HCT116 (cell line): Measurements from ENCODE around the gene RBM19. TPM values are rescaled to one million over a fixed set of nuclear protein-coding genes. Genes with fewer than 3 reads are reported as not detected.

Experiments
- ATAC-seq: fragments of 200-7000 bp; cut with Tn5 transposase; 2 replicates; pipeline ENCODE4 v1.9.1; 2020; ENCODE audit warnings: mild to moderate bottlenecking, moderate library complexity
- BruUV-seq: library from RNA; stranded (reverse); fragments of 400-500 nt; replicated peaks from 2 replicates; lab custom pipeline; 2021; lab: Mats Ljungman, UMichigan
- CTCF ChIA-PET: fragments of 300-600 bp; sonication (Branson Sonifier 250); formaldehyde crosslinking; loops from one replicate; lab custom pipeline; 2021; ENCODE audit warnings: antibody characterized with exemption; lab: Charles Lee
- POLR2A ChIA-PET: fragments of 300-600, 350-600 bp; sonication (Branson Sonifier 250); formaldehyde crosslinking; loops from one replicate; lab custom pipeline; 2021; ENCODE audit warnings: antibody characterized with exemption; lab: Charles Lee
- RAD21 ChIA-PET, 2 experiments: fragments of 300-600 bp; sonication (Branson Sonifier 250); formaldehyde crosslinking; loops; one replicate each; lab custom pipeline; 2023; ENCODE audit warnings: low total read pairs in 2 of 2; ENCODE audit not compliant: uncharacterized antibody in 2 of 2, unreplicated experiment in 2 of 2, low non-redundant PET in 1 of 2; lab: Charles Lee
- DNase-seq: peaks from one replicate; pipeline ENCODE4 v3.0.0-alpha.2; 2010; ENCODE audit warnings: low read depth, low spot score
- H2AFZ ChIP-seq: fragments of 200-600 bp; shearing (Covaris generic), sonication (generic); 2 replicates; pipeline ENCODE4 v1.6.1; 2017; ENCODE audit warnings: low read depth, mixed run types, mixed read lengths, antibody characterized with exemption, low read length; ENCODE audit not compliant: poor library complexity, severe bottlenecking
- H3K27ac ChIP-seq: 2 replicates; pipeline ENCODE4 v1.5.1; 2012; ENCODE audit warnings: low read depth, low read length
- H3K27me3 ChIP-seq: fragments of 200-600 bp; sonication (generic); 2 replicates; pipeline ENCODE4 v1.6.1; 2016; ENCODE audit warnings: mixed run types, low read length, mixed read lengths; ENCODE audit not compliant: insufficient read depth
- H3K36me3 ChIP-seq, 2 experiments: fragments of 200-500 bp in 1 of 2; fragments of 200-600 bp in 1 of 2; sonication (Bioruptor generic) in 1 of 2; sonication (generic) in 1 of 2; 2 replicates each; pipeline versions ENCODE4 v1.5.1 to v1.6.1; 2014 to 2016; ENCODE audit warnings: low read length in 2 of 2, inconsistent platforms in 1 of 2, mixed read lengths in 1 of 2, mixed run types in 1 of 2; ENCODE audit not compliant: insufficient read depth in 2 of 2, control insufficient read depth in 1 of 2
- H3K4me1 ChIP-seq, 2 experiments: fragments of 200-600 bp in 1 of 2; sonication (generic) in 1 of 2; 2 replicates each; pipeline versions ENCODE4 v1.5.1 to v1.6.1; 2012 to 2017; ENCODE audit warnings: low read length in 2 of 2, inconsistent platforms in 1 of 2, mild to moderate bottlenecking in 1 of 2, mixed read lengths in 1 of 2, mixed run types in 1 of 2, moderate library complexity in 1 of 2; ENCODE audit not compliant: insufficient read depth in 2 of 2, control insufficient read depth in 1 of 2
- H3K4me2 ChIP-seq: fragments of 200-600 bp; sonication (generic); 2 replicates; pipeline ENCODE4 v1.6.1; 2017; ENCODE audit warnings: mixed run types, low read length, mixed read lengths
- H3K4me3 ChIP-seq, 2 experiments: fragments of 200-600 bp in 1 of 2; sonication (generic) in 1 of 2; replicated peaks in 1 of 2; 2 replicates each; pipeline ENCODE4 v1.5.1; 2011 to 2016; ENCODE audit warnings: low read length in 2 of 2, control low read depth in 1 of 2, low read depth in 1 of 2, mild to moderate bottlenecking in 1 of 2, mixed read lengths in 1 of 2, mixed run types in 1 of 2
- H3K79me2 ChIP-seq: fragments of 200-600 bp; sonication (generic); 2 replicates; pipeline ENCODE4 v1.6.1; 2017; ENCODE audit warnings: mild to moderate bottlenecking, mixed run types, low read length, moderate library complexity, mixed read lengths; ENCODE audit not compliant: insufficient read depth
- H3K9ac ChIP-seq: fragments of 200-600 bp; sonication (generic); 2 replicates; pipeline ENCODE4 v1.6.1; 2016; ENCODE audit warnings: low read length, mixed read lengths
- H3K9me2 ChIP-seq: fragments of 200-600 bp; sonication (generic), shearing (Covaris generic); 2 replicates; pipeline ENCODE4 v1.6.1; 2017; ENCODE audit warnings: mixed run types, mild to moderate bottlenecking, moderate library complexity; ENCODE audit not compliant: insufficient read depth
- H3K9me3 ChIP-seq, 2 experiments: fragments of 200-500 bp in 1 of 2; fragments of 200-600 bp in 1 of 2; sonication (Bioruptor generic) in 1 of 2; sonication (generic) in 1 of 2; 2 replicates each; pipeline ENCODE4 v1.6.1; 2014 to 2017; ENCODE audit warnings: low read length in 2 of 2, mixed read lengths in 2 of 2, inconsistent platforms in 1 of 2, low read depth in 1 of 2, mild to moderate bottlenecking in 1 of 2, mixed run types in 1 of 2, moderate library complexity in 1 of 2; ENCODE audit not compliant: control insufficient read depth in 1 of 2, insufficient read depth in 1 of 2
- H4K20me1 ChIP-seq: fragments of 200-600 bp; sonication (generic), shearing (Covaris generic); 2 replicates; pipeline ENCODE4 v1.6.1; 2017; ENCODE audit warnings: mixed run types, mild to moderate bottlenecking, moderate library complexity; ENCODE audit not compliant: insufficient read depth
- ELF1 ChIP-seq: IDR thresholded peaks from 2 replicates; pipeline ENCODE4 v1.6.1; 2012; ENCODE audit warnings: low read depth, borderline replicate concordance
- EZH2 ChIP-seq: fragments of 200-600 bp; sonication (generic); IDR thresholded peaks from 2 replicates; pipeline ENCODE4 v1.6.1; 2017; ENCODE audit warnings: antibody characterized with exemption, mixed run types
- EZH2phosphoT487 ChIP-seq: fragments of 200-600 bp; IDR thresholded peaks from 2 replicates; pipeline ENCODE4 v1.6.1; 2018; ENCODE audit warnings: antibody characterized with exemption, borderline replicate concordance
- JUND ChIP-seq: IDR thresholded peaks from 2 replicates; pipeline ENCODE4 v1.6.1; 2012
- MAX ChIP-seq: IDR thresholded peaks from 2 replicates; pipeline ENCODE4 v1.6.1; 2012
- POLR2AphosphoS5 ChIP-seq: IDR thresholded peaks from 2 replicates; pipeline ENCODE4 v1.6.1; 2011; ENCODE audit warnings: mild to moderate bottlenecking, low read depth, low read length, moderate library complexity
- SRF ChIP-seq: IDR thresholded peaks from 2 replicates; pipeline ENCODE4 v1.6.1; 2012; ENCODE audit warnings: low read depth
- YY1 ChIP-seq: IDR thresholded peaks from 2 replicates; pipeline ENCODE4 v1.6.1; 2011; ENCODE audit warnings: low read length, low read depth, moderate library complexity, mild to moderate bottlenecking; ENCODE audit not compliant: insufficient replicate concordance; ENCODE audit errors: extremely low read depth
- ZBTB33 ChIP-seq: IDR thresholded peaks from 2 replicates; pipeline ENCODE4 v1.6.1; 2011; ENCODE audit warnings: mild to moderate bottlenecking, low read length, moderate library complexity; ENCODE audit not compliant: insufficient replicate concordance; ENCODE audit errors: extremely low read depth
- ZFX ChIP-seq: fragments of 450-650 bp; IDR thresholded peaks from 2 replicates; pipeline ENCODE4 v1.6.1; 2017
- intact Hi-C: fragments of 100-400 bp; cut with micrococcal nuclease; formaldehyde crosslinking; loops from 2 replicates; pipeline ENCODE4 v1.10.0; 2022
- total RNA-seq: library from RNA; stranded (reverse); gene quantifications from one replicate; pipeline ENCODE4 v1.2.1, GENCODE V29; 2021; ENCODE audit not compliant: unreplicated experiment

The RBM19 gene
- total RNA-seq, 1 experiment from 2014 or later: 30.7 TPM

- Histone ChIP-seq H3K9me3 (no peaks in the 10 kb centered on the region), H3K27me3 (no peaks in the 10 kb centered on the region), H3K9me2 (no peaks in the 10 kb centered on the region), H3K4me2 (no peak overlapping the region), H3K27ac (no peak overlapping the region), H4K20me1 (no peaks in the 10 kb centered on the region), H3K4me1 (no peaks in the 10 kb centered on the region), H3K79me2 (no peaks in the 10 kb centered on the region), H3K9ac (no peak overlapping the region), H2AFZ (no peak overlapping the region), H3K4me3 (no peak overlapping the region), H3K36me3 (no peaks in the 10 kb centered on the region)
- RAD21 ChIA-PET: no interaction called here
- intact Hi-C loops: no loop called here
- TF ChIP-seq EZH2phosphoT487: no peak
- no peak for TF ChIP-seq YY1
- no peak for TF ChIP-seq SRF
- no peak for TF ChIP-seq ZBTB33
- no peak for TF ChIP-seq ZFX
- no peak for TF ChIP-seq EZH2
- TF ChIP-seq ELF1: no peak
- no peak for TF ChIP-seq JUND
- TF ChIP-seq POLR2AphosphoS5: no peak
- TF ChIP-seq MAX: no peak
- POLR2A ChIA-PET: no interaction called here
- CTCF ChIA-PET: no interaction called here
- ATAC-seq (no peak), DNase-seq (no peak)
- BruUV-seq: no TSS peak
These were observed 169.9 kb downstream of the RBM19 start for GRCh38 chr12:113796066-113796827.
